ENCODE results near the gene ERGIC1. TPM values are rescaled to one million over a fixed set of nuclear protein-coding genes. Genes with fewer than 3 reads are reported as not detected.

The ERGIC1 gene
- polyA plus RNA-seq, 4 donors = 110 to 126 (median 119) TPM

DNA sequence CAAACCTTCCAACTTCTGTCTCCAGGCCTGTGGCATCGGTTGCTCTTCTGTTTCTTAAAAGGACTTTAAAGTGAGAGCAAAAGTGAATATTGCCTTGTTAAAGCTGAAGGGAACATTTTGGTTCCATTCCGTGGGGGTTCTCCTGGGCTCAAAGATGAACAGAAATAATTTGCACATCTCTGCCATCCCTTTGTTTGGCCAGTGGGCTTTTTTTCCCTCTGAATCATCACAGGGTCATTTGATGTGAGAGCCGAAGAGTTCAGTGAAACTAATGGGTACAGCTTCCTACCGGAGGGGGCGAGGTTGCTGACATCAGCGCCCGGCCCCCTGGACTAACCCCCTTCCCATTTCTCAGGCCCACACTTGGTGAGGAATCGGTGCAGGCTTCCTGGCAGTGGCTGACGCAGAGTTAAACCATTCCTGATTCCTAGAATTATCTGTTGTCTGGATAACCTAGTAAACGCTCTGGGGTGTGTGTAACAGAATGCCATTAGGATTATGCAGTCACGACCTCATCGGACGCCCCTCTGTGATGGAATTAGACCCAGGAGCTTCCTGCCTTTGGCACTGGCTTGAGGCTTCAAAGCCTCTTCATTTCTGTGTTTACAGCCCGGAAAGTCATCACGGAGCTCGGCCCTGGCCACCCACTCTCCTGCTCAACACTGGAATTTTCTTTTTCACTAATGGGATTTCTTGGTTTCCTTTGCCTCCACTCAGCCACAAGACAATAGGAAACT is 63.6 kb downstream of the ERGIC1 start:
- DNase-seq (ENCODE audit: low read depth in 4 of 4, low spot score in 3 of 4) = no peak

DNA sequence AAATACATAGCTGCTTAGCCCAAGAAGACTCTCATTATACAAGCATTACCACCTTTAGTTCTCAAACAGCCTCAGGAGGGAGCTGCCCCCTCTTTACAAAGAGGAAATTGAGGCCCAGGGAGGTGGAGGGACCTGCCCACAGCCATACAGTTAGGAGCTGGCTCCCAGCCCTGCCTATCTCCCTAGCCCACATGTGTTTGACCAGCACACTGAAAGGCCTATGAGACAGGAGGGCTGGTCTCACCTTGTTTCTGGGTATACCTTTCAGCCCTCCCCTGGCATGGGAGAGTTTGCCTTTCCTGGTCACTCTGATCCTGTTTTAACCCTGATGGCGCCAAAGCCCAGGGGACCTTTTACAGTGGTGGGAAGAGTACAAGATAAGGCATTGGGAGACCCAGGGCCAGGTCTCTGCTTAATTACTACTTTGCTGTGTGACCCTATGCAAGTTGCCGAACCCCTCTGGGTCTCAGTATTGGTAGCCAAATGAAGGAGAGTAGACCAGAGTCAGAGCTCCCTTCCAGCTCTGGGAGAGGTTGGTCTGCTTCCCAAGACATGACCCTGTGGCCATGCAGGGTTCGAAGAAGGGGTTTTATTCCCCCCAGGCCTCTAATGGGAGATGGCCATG is 64.3 kb downstream of the ERGIC1 start:
- DNase-seq (ENCODE audit: low read depth in 4 of 4, low spot score in 3 of 4) = no peak

DNA sequence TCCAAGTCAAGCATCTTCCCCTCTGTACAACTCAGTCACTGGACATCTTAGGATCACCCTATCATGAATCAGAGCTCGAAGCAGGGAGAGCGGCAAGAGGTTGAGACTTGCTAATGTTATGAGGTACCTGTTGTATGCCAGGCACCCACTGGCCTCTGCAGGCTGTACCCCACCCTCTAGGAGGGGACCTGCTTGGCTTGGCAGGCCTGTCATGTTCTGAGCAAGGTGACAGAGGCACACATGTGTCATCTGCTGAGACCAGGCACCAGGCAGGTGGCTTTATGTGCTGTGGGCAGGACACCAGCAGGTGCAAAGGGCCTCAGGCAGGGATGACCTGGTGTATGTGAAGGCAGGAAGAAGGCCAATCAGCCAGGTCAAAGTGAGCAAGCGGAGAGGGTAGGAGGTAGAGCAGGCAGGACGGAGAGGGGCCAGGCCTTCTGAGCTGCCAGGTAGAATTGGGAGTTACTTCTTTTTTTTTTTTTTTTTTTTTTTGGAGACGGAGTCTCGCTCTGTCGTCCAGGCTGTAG is 64.9 kb downstream of the ERGIC1 start:
- DNase-seq (ENCODE audit: low read depth in 4 of 4, low spot score in 3 of 4) = no peak

DNA sequence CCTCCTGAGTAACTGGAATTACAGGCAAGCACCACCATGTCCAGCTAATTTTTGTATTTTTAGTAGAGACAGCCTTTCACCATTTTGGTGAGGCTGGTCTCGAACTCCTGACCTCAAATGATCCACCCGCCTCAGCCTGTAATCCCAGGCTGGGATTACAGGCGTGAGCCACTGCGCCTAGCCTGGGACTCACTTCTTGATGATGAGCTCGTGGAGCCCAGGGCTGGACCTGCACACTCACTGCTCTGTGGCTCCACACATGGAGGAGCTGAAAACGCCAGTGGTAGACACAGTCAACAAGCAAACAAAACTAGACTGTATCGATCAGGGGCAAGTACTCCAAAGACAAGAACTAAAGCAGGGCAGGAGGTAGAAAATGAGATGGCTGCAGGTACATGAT is 65.4 kb downstream of the ERGIC1 start:
- no peak for DNase-seq (ENCODE audit: low read depth in 4 of 4, low spot score in 3 of 4)

- DNase-seq (ENCODE audit: low read depth in 4 of 4, low spot score in 3 of 4) = peak in 1 of 4 donors; percentile 63
Observed at GRCh38 chr5:172901012-172901780, 67.1 kb downstream of the ERGIC1 start.

DNA sequence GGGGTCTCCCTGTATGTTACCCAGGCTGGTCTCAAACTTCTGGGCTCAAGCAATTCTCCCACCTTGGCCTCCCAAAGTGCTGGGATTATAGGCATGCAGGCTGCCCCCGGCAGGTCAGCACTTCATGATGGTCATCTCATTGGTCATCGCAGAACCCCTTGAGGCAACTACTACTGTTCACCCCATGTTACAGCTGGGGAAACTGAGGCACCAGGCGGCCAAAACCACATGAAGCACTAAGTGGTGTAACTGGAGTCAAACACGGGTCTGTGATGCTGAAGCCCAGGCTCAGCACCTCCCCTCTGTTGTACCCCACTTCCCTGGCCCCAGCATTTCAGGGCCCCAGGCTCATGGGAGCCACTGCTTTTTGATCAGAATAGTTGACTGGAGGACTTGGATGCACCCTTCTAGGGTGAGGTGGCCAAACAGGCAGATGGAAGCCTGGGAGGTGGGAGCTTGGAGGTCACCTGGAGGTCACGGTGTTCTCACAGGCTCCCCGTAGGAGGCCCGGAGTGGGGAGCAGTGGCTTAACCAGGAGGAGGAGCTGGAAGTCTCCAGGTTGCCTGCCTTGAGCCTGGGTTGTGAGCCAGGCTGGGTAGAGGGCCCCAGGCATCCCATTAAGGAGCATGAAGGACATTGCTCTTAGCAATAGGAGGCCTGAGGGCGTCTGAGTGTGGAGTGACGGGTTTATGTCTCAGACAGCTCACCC is 67.9 kb downstream of the ERGIC1 start:
- DNase-seq (ENCODE audit: low read depth in 4 of 4, low spot score in 3 of 4) = no peak

DNA sequence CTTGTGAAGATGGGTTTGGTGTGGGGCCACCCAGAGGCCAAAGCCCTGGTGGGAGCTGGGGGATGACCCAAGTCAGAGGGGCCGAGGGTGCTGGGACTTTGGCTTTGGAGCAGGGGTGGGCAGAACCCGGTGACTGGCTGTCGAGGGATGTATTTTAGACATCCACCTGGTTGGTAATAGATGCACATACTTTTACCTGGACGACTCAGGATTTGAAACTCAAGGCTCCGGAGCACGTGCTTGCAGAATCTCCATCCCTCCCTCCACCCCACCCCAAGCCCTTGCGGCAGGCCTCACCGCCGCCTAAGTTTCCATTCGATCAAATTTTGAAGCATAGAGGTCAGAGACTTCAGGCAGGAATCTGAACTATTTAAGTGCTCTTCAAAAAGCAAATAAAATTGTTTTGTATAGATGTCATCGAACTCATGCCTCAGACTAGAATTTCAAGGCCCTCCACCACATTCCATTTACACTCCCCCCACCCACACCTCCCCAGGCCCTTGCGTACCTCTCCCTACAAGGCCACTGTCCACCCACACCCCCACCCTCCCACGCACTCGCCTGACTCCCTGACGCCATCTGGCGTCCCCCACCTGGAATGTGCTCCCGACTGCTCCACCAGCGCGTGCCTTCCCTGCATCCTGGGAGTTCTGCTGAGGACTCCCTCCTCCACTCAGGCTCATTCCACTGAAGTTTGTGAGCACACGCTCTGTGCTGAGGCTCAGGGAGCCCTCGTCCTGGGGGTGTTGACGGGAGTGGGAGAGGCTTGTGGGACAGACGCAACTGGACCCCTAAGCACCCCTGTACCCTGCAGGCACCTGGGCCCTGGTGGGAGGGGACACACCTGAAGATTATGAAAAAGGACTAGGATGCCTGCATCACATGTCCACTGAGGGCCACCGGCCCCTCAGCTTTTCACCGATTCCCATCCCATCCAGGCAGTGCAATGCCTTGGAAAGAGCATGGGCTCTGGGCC is 68.7 kb downstream of the ERGIC1 start:
- DNase-seq (ENCODE audit: low read depth in 4 of 4, low spot score in 3 of 4) = peak in 1 of 4 donors; percentile 70

DNA sequence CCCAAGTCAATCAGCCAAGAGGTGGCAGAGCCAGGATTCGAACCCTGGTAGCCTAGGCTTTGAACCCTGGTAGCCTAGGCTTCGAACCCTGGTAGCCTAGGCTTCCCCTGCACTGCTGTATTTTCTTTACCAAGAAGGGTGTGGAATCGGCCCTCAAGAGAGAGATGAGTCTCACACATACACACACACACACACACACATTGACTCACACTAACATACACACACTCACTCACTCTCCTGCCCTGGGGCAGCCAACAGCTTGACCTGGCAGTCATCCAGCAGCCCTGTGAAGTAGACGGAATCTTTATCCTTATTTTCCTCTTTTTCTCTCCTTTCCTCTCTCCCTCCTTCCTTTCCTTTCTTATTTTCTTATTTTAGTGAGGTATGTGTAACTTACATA is 69.7 kb downstream of the ERGIC1 start:
- DNase-seq (ENCODE audit: low read depth in 4 of 4, low spot score in 3 of 4) = no peak

- no peak for DNase-seq (ENCODE audit: low read depth in 4 of 4, low spot score in 3 of 4)
Observed at GRCh38 chr5:172904312-172904642, 70.2 kb downstream of the ERGIC1 start.

DNA sequence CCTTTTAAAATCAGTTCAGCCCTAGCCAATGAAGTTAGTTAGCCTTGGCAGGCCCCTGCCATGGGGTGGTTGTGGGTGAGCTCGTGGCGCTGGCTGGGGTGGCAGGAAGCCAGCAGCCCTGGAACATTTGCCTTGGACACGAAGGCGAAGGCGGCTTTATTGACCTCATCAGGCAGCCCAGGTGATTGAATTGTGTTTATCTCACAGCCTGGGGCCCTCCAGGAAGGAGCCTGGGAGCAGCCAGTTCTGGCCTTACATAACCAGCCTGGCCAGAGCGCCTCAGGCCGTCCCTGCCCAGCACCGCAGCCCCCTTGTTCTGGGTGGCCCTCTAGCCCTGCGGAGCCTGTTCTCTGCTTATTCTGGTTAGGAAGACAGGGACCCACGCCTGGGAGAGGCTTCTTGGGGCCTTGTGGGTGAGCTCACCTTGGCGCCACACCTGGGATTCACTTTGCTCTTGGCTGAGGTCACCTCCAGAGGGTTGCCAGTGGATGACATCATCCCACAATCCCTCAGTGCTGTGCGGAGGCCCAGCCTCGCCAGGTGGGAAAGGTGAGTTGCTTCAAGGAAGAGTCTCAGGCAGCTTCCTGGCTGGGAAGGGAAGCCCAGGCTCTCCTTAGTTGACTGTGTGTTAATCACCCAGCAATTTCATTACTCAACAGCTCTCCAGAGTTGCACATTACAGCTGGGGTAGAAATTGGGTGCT is 70.7 kb downstream of the ERGIC1 start:
- DNase-seq (ENCODE audit: low read depth in 4 of 4, low spot score in 3 of 4) = no peak

DNA sequence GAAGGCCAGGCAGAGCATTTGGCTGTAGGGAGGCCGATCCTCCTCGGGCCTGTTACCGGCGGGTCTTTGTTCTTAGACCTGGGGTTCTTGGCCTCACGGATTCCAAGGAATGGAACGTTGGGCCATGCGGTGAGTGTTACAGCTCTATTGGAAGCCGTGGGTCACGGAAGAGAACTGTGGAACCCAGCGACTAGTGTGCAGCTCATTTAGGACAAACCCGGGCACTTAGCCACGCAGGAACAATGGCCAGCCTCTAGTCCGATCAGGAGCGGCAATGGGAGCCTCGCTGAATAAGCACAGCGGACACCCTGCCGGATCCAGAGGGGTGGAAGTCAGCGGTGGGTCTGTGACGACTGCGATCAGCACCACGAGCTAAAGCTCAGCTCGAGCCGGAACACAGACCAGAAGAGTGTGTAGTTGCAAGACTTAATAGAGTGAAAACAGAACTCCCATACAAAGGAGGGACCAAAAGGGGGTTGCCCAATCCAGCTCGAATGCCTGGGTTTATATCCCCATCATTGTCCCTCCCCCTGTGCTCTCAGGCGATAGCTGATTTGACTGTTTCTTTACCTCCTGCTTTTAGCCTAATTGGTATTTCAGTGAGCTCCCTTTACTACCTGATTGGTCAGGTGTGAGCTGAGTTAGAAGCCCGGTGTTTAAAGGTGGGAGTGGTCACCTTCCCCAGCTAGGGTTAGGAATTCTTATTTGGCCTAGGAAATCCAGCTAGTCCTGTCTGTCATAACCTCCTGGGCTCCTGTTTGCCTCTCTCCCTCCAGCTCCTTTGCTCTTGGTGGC is 71.5 kb downstream of the ERGIC1 start:
- no peak for DNase-seq (ENCODE audit: low read depth in 4 of 4, low spot score in 3 of 4)

DNA sequence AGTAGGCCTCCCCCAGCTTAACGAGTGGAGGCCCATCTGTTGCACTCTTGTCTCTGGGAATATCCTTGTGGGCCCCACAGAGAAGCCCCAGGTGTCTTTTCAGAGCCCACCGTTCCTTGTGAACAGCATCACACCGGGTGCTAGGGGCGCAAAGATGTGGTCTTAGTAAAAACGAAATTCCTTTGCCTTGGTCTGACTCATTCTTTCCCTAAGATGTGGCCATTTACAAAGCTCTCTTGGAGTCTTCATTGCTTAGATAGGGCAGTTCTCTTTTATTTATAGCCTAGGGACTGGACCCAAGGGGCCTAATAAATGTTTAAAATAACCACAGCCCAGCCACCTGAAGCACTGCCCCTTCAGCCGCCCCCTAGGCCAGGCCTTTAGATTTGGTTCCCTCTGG is 72.4 kb downstream of the ERGIC1 start:
- DNase-seq (ENCODE audit: low read depth in 4 of 4, low spot score in 3 of 4) = no peak

DNA sequence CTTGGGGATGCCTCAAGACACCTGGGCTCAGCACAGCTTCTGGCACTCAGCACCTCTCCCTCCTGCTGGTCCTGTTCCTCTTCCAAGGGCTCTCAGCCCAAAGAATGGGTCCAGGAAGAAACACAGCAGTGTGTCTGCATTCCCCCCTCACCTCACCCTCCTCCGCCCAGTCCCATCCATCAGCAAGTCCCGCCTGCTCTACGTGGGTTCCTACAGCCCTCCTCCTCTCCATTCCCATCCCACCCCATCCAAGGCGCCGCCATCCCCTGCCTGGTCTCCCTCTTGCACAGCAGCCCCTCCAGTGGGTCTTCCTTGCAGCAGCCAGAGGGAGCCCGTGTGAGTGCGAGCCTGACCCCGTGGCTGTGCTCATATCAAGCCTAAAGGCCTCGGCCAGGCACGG is 72.8 kb downstream of the ERGIC1 start:
- DNase-seq (ENCODE audit: low read depth in 4 of 4, low spot score in 3 of 4) = no peak

DNA sequence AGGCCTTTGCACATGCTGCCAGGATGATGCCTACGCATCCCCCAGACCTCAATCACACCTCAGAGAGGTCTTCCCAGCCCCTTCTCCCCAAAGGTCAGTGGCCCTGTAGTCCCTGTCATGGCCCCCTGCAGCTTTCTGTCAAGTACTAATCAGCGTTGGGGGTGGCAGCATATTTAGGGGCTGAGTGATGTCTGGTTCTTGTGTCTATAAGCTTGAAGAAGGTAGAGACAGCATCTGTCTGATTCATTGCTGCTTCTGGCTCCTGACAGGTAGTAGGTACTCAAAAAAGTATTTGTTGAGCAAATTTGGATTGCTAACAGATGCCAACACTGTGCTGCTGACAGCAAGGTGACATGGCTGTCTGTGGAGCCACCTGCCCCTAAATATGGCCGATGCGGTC is 73.6 kb downstream of the ERGIC1 start:
- DNase-seq (ENCODE audit: low read depth in 4 of 4, low spot score in 3 of 4) = no peak

- no peak for DNase-seq (ENCODE audit: low read depth in 4 of 4, low spot score in 3 of 4)
Observed at GRCh38 chr5:172908662-172909061, 74.6 kb downstream of the ERGIC1 start.

- no peak for DNase-seq (ENCODE audit: low read depth in 4 of 4, low spot score in 3 of 4)
Observed at GRCh38 chr5:172909931-172910502, 76.0 kb downstream of the ERGIC1 start.

- no peak for DNase-seq (ENCODE audit: low read depth in 4 of 4, low spot score in 3 of 4)
Observed at GRCh38 chr5:172910828-172911627, 77.0 kb downstream of the ERGIC1 start.

DNA sequence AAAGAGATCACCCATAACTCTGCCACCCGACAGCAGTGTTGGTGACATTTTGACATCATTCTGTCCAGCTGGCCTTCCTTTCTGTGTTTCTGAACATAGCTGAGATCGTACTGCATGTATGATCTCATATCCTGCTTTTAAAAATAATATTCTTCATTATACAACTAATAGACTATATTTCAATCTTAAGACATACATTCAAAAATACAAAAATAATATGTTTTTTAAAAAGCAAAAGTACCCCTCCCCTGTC is 77.5 kb downstream of the ERGIC1 start:
- no peak for DNase-seq (ENCODE audit: low read depth in 4 of 4, low spot score in 3 of 4)

Measured in left renal pelvis (tissue), 4 donors.